UCSD-AML1 (cell line): ENCODE results near the gene EGFL6.
A peak's percentile ranks its signal among the peaks of the same experiment; 100 is the strongest.
"Not testable (repeated sequence)": the region's sequence is repeated elsewhere in the genome, so short reads cannot be mapped to it uniquely, and the experiment has no call there.

ENCODE experiments used
- DNase-seq: peaks from one replicate; lab custom pipeline; 2025; ENCODE audit not compliant: unreplicated experiment; lab: John Stamatoyannopoulos, UW

Gene EGFL6

DNA sequence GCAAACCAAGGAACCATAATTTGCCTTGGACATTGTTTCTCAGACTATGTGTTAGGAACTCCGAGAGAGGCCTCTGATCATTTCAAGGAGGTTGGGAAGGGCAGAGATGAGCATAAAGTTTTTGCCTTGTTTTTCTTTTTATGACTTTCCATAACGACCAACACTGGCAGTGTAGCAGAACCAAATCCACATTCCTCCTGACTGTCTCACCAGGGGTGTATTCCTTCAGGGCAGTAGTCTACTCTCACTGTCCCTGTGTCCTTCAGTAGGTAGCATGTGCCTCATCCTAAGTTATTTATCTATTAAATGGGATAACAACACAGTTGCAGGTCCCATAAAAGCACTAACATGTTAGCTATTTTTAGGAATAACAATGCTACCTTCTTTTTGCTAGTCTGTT, 20.8 kb downstream of the EGFL6 start:
- no peak for DNase-seq

- DNase-seq = no peak
These were observed 21.5 kb downstream of the EGFL6 start for GRCh38 chrX:13590914-13591313.

- DNase-seq = no peak
These were observed 28.5 kb downstream of the EGFL6 start for GRCh38 chrX:13597874-13598273.

DNA sequence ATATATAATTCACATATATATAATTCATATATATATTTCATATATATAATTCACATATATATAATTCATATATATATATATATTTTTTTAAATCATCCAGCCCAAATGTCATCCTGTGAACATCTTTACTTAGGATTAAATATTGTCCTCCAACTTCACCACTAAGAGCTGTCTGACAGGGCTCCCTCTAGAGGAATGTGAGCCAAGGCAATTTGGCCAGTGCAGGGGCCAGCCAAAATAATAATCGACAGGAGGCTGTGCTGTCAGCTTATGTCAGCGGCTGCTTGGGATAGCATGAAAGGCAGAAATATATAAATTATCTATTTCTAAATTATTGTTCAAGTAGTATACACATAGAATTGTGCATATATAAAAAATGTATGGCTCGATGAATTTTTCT, 29.5 kb downstream of the EGFL6 start:
- no peak for DNase-seq

DNA sequence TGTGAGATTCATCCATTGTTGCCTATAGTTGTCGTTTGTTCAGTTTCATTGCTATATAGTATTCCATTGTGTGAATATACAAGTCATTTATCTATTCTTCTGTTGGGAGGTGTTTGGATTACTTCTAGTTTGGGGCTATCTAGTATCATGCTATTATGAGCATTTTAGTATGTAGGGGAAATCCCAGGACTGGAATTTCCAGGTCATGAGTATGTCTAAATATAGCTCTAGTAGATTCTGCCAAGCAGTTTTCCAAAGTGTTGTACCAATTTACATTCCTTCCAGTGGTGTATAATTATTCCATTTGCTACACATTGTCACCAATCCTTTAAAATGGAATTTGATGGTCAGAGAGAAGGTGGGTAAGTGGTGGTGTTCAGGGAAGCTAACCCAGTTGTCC, 30.1 kb downstream of the EGFL6 start:
- DNase-seq = no peak

DNA sequence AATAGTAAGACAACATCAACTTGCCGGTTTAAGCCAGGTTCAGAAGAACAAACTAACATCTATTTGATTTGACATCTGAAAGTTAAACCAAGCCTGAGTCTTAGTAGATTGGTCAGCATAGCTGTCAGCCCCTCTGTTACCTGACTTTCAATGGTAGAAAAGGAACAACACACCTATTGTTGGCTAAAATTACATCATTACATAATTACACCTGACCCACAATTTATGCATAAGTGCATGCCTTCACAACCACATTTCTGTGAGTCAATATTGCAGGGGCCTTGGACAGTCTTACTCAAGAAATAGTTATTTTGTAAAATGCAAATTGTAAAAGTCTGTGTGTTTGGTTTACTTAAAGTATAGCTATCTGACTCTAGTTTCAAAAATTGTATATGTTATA, 36.2 kb downstream of the EGFL6 start:
- no peak for DNase-seq

GRCh38 chrX:13607331-13607995, 38.1 kb downstream of the EGFL6 start:
- DNase-seq = no peak

DNA sequence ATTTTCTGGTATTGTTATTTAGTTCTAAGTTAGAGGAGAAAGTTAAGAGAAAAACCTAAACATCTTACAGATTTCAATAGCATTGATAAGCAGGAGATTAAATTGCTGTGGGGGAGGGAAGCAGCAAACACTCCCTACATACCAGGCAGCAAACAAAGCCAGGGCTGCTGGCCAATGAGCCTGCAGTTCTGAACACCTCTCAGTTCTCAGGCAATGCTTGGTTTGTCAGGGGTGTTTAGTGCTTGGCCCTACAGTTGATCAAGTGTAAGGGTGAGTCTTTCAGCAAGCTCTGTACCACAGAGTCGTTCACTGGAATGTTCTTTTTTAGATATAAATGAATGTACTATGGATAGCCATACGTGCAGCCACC, 38.6 kb downstream of the EGFL6 start:
- DNase-seq = no peak

DNA sequence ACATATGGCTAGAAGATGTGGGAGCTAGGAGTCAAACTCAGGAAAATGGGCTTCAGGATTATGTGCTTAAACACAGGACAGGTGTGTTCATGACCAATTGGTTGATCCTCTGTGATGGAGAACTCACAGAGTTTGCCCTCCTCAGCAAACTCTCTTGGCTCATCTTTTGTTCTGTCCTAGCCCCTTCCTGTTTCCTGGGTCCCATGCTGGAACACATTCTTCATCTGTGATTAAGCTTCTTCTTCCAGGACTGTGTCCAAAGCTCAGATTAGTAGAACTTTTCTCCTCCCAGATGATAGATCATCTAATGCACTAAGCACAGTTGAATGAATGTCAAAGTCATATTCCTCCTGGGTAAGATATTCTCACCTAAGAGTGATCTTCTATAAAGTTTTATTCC, 44.8 kb downstream of the EGFL6 start:
- DNase-seq = no peak

DNA sequence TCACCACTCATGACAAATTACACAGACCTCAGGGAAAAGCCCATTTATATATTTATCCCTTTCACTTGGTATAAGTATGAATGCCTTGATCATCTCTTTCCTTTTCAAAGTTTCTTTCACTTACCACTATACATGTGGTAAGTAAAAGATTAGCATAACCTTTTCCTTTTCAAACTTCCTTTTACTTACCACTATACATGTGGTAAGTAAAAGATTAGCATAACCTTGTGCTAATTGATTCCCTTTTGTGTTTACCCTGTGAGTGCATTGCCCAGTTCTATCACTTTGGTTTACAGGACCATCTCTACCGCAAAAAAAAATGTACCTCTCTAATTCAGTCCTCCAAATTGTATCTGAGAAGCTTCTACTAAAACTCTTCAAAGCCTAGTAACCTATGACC, 50.8 kb downstream of the EGFL6 start:
- no peak for DNase-seq

GRCh38 chrX:13622401-13622964, 53.1 kb downstream of the EGFL6 start:
- DNase-seq = no peak

GRCh38 chrX:13627306-13627705, 57.9 kb downstream of the EGFL6 start:
- no peak for DNase-seq

GRCh38 chrX:13637224-13637623, 67.8 kb downstream of the EGFL6 start:
- DNase-seq = not testable (repeated sequence)

DNA sequence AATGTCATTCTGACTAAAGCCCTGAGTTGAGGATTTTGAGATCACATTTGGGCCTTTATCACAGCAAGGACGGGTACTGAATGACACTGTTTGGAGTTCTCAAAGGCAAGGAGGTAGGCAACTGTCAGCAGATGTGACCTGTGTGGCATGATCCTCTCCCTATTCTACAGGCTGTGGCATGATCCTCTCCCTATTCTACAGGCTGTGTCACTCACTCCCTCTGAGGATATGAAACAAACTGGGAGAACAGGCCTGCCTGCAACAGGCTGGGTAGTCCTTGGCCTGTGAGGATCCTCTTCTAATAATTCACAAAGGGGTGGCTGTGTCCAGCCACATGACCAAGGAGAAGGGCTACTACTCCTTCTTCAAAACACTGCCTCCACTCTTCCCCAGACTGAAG, 68.6 kb downstream of the EGFL6 start:
- DNase-seq = no peak

- no peak for DNase-seq
These were observed 69.4 kb downstream of the EGFL6 start for GRCh38 chrX:13638826-13639225.

DNA sequence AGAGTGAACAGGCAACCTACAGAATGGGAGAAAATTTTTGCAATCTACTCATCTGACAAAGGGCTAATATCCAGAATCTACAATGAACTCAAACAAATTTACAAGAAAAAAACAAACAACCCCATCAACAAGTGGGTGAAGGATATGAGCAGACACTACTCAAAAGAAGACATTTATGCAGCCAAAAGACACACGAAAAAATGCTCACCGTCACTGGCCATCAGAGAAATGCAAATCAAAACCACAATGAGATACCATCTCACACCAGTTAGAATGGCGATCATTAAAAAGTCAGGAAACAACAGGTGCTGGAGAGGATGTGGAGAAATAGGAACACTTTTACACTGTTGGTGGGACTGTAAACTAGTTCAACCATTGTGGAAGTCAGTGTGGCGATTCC, 72.3 kb downstream of the EGFL6 start:
- DNase-seq = not testable (repeated sequence)

DNA sequence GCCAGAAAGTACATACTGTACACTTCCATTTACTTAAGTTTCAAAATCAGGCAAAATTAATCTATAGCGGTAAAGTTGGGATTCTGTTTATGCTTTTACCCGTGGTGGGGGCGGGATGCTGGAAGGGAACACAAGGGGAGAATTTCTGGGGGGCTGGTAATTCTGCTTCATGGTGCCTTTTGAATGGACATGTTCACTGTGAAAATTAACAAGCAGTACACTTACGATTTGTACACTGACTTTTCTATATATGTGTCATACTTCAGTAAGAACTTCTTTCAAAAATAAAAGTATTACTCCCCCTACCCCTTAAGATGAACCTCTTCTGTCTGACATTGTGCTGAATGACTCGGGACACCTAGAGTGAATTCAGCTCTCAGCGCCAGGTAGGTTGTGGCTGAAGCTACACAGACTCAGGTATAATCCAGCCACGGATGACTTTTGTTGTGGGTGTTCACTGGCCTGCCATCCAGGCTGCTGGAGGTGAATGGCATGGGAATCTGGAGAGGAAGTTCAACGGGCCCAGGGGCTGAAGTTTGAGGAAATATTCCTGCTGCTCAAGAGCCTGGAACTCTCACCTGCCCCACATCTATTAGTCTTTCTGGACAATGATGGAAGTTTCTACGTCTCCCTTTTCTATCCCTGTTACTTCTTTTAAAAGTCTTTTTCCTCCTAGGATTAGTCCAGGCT, 76.2 kb downstream of the EGFL6 start:
- no peak for DNase-seq

- peak; percentile 45 for DNase-seq
These were observed 76.8 kb downstream of the EGFL6 start for GRCh38 chrX:13646154-13646549.

DNA sequence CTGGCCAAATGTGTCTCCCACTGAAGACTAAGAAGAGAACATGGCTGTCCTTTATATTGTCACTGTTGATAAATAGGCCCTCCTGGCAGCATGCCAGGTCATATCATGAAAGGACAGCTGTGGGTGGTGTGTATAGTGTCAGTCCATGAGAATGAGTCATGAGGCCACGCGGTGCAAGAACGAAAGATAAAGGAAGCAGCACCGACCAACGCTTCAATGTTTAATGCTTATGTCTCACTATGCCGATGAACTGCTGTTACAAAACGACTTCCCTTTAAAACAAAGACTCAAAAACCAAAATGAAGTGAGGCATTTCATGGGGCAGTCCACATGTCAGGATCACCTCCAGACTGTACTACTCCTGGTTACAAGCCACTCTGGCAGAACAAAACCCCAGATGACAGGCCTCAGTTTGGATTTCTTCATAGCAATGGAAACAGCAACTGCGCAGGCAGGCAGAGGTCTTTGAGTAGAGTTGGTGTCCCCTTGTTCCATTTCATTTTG, 78.4 kb downstream of the EGFL6 start:
- peak; percentile 42 for DNase-seq

- DNase-seq = not testable (repeated sequence)
These were observed 78.9 kb downstream of the EGFL6 start for GRCh38 chrX:13648336-13648735.

GRCh38 chrX:13649838-13650237, 80.4 kb downstream of the EGFL6 start:
- no peak for DNase-seq

GRCh38 chrX:13650318-13650717, 80.9 kb downstream of the EGFL6 start:
- no peak for DNase-seq
